Right renal pelvis (tissue), 4 donors: ENCODE data around the gene TMEM98. TPM values are rescaled to one million over a fixed set of nuclear protein-coding genes. Genes with fewer than 3 reads are reported as not detected.
"Not testable (repeated sequence)": the region's sequence is repeated elsewhere in the genome, so short reads cannot be mapped to it uniquely, and the experiment has no call there.

ENCODE experiments used
- DNase-seq, 4 donors: peaks; one replicate each; pipeline ENCODE4 v3.0.0-alpha.2; 2013; ENCODE audit warnings: low read depth in 4 of 4, low spot score in 3 of 4, missing footprints in 1 of 4
- polyA plus RNA-seq, 4 donors: library from polyadenylated mRNA; unstranded; fragments of 120-200 nt; gene quantifications; one replicate each; pipeline ENCODE4 v1.2.1, GENCODE V29; 2013; ENCODE audit not compliant: insufficient read length in 4 of 4

The TMEM98 gene
- polyA plus RNA-seq, 4 donors, result 201 to 245 (median 227) TPM

GRCh38 chr17:32971171-32971570, 43.2 kb downstream of the TMEM98 start:
- DNase-seq, result no peak

DNA sequence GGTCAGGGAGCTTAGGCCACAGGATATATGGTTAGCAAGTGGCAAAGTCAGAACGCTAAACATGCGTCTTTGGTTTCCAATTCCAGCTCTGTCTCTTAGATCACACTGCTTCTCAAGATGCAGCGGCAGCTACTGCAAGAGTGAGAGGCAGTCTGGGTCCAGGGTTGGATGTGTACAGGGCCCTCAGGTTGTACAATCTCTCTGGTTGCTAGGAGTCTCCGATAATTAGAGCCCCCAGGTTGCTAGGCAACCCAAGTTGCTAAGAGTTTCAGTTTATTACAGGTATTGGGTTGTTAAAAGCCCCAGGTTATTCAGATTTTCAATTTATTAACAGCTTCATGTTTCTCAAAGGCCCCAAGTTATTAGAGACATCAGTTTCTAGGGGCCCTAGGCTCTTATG, 48.2 kb downstream of the TMEM98 start:
- no peak for DNase-seq

DNA sequence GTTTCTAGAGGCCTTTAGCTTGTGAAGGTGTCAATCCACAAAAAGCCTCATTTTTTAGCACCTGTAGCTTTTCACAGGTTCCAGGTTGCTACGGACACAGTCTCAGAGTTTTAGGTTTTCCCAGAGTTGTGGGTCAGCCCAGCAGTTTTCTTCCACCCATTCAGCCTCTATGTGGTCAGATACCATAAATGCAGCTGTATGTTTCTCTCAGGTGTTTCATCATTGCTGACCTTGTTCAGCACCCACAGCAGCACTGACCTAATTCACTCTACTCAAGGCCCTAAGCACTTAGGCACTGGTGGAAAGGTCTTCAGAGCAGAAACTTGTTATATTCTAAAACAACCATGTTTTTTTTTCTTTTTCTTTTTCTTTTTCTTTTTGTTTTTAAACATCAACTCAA, 48.7 kb downstream of the TMEM98 start:
- no peak for DNase-seq

- no peak for DNase-seq
These were observed 52.3 kb downstream of the TMEM98 start for GRCh38 chr17:32980230-32980629.

GRCh38 chr17:32981611-32982010, 53.7 kb downstream of the TMEM98 start:
- not testable (repeated sequence) for DNase-seq

DNA sequence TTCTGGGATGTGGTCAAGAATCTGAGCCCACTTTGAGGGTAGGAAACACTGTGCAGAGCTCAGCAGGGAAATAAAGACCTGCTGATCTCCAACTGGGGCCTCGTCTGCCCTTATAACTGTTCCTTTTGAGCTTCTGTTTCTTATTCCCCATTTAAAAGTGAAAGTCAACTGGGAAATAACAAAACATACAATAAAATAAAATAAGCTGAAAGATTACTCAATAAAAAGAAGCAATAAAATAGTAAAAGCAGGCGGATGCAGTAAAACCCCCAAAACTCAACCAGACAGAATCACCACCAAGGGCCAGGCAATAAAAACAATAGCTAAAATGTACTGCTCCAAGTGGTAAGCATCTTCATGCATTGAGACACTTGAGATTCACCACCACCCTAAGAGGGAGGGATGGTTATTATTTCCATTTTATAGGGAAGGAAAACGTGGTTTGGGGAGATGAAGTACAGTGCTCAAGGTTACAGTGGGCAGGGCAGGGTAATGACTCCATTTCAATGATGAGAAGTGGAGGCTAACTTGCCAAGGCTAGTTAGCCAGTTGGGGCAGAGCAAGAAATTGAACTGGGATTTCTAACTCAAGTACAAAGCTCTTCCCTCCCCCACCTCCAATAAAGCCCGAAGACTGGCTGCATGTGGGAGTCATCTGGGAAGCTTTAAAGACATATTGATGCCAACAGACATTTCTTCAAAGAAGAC, 57.2 kb downstream of the TMEM98 start:
- no peak for DNase-seq

- not testable (repeated sequence) for DNase-seq
These were observed 59.5 kb downstream of the TMEM98 start for GRCh38 chr17:32987453-32987805.

DNA sequence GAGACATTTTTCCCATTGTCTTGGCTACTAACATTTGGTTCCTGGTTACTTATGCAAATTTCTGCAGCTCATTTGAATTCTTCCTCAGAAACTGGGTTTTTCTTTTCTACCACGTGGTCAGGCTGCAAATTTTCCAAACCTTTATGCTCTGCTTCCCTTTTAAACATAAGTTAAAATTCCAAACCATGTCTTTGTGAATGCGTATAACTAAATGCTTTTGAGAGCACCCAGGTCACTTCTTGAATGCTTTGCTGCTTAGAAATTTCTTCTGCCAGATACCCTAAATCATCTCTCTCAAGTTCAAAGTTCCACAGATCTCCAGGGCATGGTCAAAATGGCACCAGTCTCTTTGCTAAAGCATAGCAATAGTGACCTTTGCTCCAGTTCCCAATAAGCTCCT, 59.9 kb downstream of the TMEM98 start:
- not testable (repeated sequence) for DNase-seq

DNA sequence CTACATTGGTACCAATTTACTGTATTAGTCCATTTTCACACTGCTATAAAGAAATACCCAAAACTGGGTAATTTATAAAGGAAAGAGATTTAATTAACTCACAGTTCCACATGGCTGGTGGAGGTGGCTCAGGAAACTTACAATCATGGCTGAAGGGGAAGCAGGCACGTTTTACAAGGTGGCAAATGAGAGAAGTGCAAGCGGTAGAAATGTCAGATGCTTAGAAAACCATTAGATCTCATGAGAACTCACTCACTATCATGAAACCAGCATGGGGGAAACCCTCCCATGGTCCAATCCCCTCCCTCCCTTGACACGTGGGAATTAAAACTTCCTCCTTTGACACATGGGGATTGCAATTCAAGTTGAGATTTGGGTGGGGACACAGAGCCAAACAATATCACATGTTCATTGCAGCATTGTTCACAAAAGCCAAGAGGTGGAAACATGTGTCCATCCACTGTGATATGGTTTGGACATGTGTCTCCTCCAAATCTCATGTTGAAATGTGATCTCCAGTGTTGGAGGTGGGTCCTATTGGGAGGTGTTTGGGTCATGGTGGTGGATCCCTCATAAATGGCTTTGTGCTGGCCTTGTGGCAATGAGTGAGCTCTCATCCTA, 60.6 kb downstream of the TMEM98 start:
- no peak for DNase-seq

DNA sequence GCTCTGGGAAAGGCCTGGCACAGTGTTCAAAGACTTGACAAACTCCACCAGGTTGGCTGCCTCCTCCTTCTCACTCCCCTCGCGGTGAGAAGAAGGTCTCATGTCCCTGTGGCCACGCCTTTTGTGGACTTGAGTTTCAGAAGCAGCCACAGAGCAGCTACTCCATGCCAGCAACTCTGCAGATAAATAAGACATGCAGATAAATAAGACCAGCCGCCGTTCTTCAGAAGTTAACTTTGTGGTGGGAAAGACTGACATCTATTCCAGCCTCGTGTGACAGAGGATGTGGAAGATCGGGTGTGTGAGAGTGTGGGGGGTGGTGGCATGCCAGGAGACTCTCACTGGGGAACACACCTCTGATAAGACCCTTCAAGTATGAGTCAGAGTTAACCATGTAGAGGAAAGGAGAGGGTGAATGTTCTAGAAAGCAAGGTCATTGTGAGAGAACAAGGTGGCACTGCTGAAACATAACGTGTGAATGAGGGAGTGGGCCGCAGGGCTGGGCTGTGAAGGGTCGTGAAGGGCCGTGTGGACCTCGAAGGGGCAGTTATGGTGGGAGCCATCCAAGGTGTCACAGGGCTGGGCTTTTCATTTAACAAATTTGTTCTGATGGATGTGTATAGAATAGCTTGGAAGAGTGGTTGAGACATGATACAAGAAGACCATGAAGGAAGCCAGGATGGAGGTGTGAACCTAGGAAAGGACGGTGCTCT, 64.5 kb downstream of the TMEM98 start:
- DNase-seq, result no peak

DNA sequence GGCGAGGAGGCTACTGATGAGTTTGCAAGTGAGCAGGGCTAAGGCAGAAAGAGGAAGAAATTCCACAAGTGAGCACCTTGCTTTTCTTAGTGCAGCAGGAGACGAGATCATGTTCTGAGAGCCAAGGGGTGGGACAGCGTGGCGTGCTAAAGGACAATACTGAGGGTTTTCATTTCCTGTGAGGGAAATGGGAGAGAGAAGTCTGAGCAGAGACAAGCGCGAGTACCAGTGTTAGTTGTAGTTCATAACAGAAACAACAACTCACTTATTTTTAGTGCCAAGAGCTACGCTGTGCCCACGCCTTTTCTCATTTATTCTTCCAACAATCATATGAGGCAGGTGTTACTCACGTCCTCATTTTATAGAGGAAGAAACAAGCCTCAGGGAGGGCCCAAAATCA, 66.0 kb downstream of the TMEM98 start:
- no peak for DNase-seq

Other genes with a start within 250 kb of the TMEM98 start
- gene MYO1D, start 51.0 kb upstream of the TMEM98 start, polyA plus RNA-seq, result 10 to 100 TPM; 28.6 to 33.3 (median 29.4) TPM
- not detected for gene SPACA3, start 63.7 kb downstream of the TMEM98 start, polyA plus RNA-seq